Measurements from ENCODE around the gene ZNF189.

DNA sequence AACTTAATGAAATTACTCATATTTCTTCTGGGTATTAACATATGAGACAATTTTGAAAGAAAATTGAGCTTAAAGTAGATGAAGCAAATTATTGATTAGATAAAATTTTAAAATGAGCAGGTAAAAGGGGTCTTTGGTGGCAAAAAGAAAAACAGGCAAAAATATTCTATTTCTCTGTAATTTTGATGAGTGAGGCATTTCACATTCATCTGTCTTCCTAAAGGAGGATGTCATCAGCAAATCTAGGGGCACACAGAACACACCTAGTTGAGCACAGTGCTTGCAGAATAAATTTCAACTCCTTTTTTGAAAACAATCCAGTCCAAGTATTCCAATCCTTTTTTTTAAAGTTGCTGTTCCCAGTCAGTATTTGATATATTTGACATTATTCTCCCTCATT is 16.2 kb downstream of the ZNF189 start:
- TF ChIP-seq, protein P1, sequence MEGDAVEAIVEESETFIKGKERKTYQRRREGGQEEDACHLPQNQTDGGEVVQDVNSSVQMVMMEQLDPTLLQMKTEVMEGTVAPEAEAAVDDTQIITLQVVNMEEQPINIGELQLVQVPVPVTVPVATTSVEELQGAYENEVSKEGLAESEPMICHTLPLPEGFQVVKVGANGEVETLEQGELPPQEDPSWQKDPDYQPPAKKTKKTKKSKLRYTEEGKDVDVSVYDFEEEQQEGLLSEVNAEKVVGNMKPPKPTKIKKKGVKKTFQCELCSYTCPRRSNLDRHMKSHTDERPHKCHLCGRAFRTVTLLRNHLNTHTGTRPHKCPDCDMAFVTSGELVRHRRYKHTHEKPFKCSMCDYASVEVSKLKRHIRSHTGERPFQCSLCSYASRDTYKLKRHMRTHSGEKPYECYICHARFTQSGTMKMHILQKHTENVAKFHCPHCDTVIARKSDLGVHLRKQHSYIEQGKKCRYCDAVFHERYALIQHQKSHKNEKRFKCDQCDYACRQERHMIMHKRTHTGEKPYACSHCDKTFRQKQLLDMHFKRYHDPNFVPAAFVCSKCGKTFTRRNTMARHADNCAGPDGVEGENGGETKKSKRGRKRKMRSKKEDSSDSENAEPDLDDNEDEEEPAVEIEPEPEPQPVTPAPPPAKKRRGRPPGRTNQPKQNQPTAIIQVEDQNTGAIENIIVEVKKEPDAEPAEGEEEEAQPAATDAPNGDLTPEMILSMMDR (IDR thresholded peaks at IDR 0.05), result no peak
- no peak for TF ChIP-seq POLR2A (IDR thresholded peaks at IDR 0.05)

Data from suprapubic skin (tissue), 3 donors.